Astrocyte (in vitro differentiated cells and primary cell): ENCODE measurements around the gene TM2D3.

Experiments
- EZH2 ChIP-seq: IDR thresholded peaks from 2 replicates; pipeline ENCODE4 v1.6.1; 2012; ENCODE audit warnings: mild to moderate bottlenecking, low read length, inconsistent platforms; ENCODE audit not compliant: insufficient read depth
- TF ChIP-seq, protein P1 (sequence below): IDR thresholded peaks from 2 replicates; pipeline ENCODE4 v1.5.1; 2011; ENCODE audit warnings: low read depth, mild to moderate bottlenecking, inconsistent platforms, low read length, moderate library complexity; ENCODE audit not compliant: insufficient read depth

DNA sequence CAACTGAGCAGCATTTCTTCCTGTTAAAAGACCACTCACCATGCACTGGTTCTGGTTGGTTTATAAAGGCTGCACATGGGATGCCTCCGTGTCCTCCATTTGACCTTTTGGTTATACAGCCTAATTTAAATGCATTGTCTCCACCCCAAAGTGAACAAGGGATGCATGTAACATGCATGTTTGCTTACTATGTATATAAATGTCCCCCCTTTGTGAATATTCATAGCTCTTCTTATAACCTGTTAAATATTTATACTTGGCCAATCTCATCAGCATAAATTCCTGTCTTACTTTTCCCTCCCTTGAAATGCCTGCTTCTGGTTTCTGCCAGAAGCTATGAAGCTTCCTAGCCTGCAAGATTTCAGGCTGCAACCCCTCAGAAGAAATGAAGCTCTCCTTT, 44.6 kb upstream of the TM2D3 start:
- TF ChIP-seq, protein P1, sequence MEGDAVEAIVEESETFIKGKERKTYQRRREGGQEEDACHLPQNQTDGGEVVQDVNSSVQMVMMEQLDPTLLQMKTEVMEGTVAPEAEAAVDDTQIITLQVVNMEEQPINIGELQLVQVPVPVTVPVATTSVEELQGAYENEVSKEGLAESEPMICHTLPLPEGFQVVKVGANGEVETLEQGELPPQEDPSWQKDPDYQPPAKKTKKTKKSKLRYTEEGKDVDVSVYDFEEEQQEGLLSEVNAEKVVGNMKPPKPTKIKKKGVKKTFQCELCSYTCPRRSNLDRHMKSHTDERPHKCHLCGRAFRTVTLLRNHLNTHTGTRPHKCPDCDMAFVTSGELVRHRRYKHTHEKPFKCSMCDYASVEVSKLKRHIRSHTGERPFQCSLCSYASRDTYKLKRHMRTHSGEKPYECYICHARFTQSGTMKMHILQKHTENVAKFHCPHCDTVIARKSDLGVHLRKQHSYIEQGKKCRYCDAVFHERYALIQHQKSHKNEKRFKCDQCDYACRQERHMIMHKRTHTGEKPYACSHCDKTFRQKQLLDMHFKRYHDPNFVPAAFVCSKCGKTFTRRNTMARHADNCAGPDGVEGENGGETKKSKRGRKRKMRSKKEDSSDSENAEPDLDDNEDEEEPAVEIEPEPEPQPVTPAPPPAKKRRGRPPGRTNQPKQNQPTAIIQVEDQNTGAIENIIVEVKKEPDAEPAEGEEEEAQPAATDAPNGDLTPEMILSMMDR: no peak
- TF ChIP-seq EZH2: no peak
